HUES48 (cell line): ENCODE measurements around the gene RIOK2.
"Not testable (repeated sequence)": the region's sequence is repeated elsewhere in the genome, so short reads cannot be mapped to it uniquely, and the experiment has no call there.

Experiments used
- H3K27ac ChIP-seq: one replicate; pipeline ENCODE4 v1.7.0; 2013; ENCODE audit warnings: low read depth, low read length, inconsistent platforms
- H3K27me3 ChIP-seq: 2 replicates; pipeline ENCODE4 v1.6.1; 2013; ENCODE audit warnings: mild to moderate bottlenecking, low read length; ENCODE audit not compliant: control insufficient read depth, insufficient read depth
- H3K36me3 ChIP-seq: 2 replicates; pipeline ENCODE4 v1.6.1; 2013; ENCODE audit warnings: low read length; ENCODE audit not compliant: control insufficient read depth, insufficient read depth
- H3K4me1 ChIP-seq: 2 replicates; pipeline ENCODE4 v1.6.1; 2013; ENCODE audit warnings: mild to moderate bottlenecking, low read length; ENCODE audit not compliant: control insufficient read depth, insufficient read depth
- H3K4me3 ChIP-seq: 2 replicates; pipeline ENCODE4 v1.5.1; 2013; ENCODE audit warnings: mild to moderate bottlenecking, low read depth, low read length
- H3K9ac ChIP-seq: 2 replicates; pipeline ENCODE4 v1.6.1; 2013; ENCODE audit warnings: mild to moderate bottlenecking, low read depth, low read length, moderate library complexity
- H3K9me3 ChIP-seq: 2 replicates; pipeline ENCODE4 v1.6.1; 2013; ENCODE audit warnings: low read length; ENCODE audit not compliant: control insufficient read depth, insufficient read depth

Gene RIOK2

GRCh38 chr5:97142521-97143254 is 40.4 kb downstream of the RIOK2 start, which contains the start of gene LIX1:
LIX1 (minus strand) TSS chr5:97142611; CDS start chr5:97142576, 35 bp downstream.
- peaks cover 20% of the 10 kb centered on the region for H3K4me1 ChIP-seq
- no peaks in the 10 kb centered on the region for H3K36me3 ChIP-seq
- H3K27me3 ChIP-seq: no peaks in the 10 kb centered on the region
- no peak within 1 kb of the TSS for H3K9ac ChIP-seq
- no peak within 1 kb of the TSS for H3K4me3 ChIP-seq
- H3K9me3 ChIP-seq: no peaks in the 10 kb centered on the region
- peak within 1 kb of the TSS; percentile 59 for H3K27ac ChIP-seq

- H3K9me3 ChIP-seq: no peaks in the 10 kb centered on the region
- H3K4me1 ChIP-seq: peaks cover 20% of the 10 kb centered on the region
- H3K27me3 ChIP-seq: no peaks in the 10 kb centered on the region
- H3K9ac ChIP-seq: no peak overlapping the region
- H3K27ac ChIP-seq: no peak overlapping the region
- no peaks in the 10 kb centered on the region for H3K36me3 ChIP-seq
- no peak overlapping the region for H3K4me3 ChIP-seq
Observed at GRCh38 chr5:97141539-97141938, 41.5 kb downstream of the RIOK2 start.

GRCh38 chr5:97141031-97141430 is 42.0 kb downstream of the RIOK2 start:
- no peak overlapping the region for H3K9ac ChIP-seq
- H3K27ac ChIP-seq: no peak overlapping the region
- peaks cover 20% of the 10 kb centered on the region for H3K4me1 ChIP-seq
- no peak overlapping the region for H3K4me3 ChIP-seq
- no peaks in the 10 kb centered on the region for H3K36me3 ChIP-seq
- H3K27me3 ChIP-seq: no peaks in the 10 kb centered on the region
- no peaks in the 10 kb centered on the region for H3K9me3 ChIP-seq

- H3K4me1 ChIP-seq: peaks cover 20% of the 10 kb centered on the region
- not testable (repeated sequence) for H3K9ac ChIP-seq, H3K36me3 ChIP-seq, H3K9me3 ChIP-seq, H3K4me3 ChIP-seq, H3K27me3 ChIP-seq, H3K27ac ChIP-seq
Observed at GRCh38 chr5:97140250-97140649, 42.8 kb downstream of the RIOK2 start.

GRCh38 chr5:97136475-97136874 is 46.6 kb downstream of the RIOK2 start:
- Histone ChIP-seq H3K9me3 (no peaks in the 10 kb centered on the region), H3K36me3 (no peaks in the 10 kb centered on the region), H3K27me3 (no peaks in the 10 kb centered on the region), H3K27ac (no peak overlapping the region), H3K4me3 (no peak overlapping the region), H3K9ac (no peak overlapping the region), H3K4me1 (peaks cover 19% of the 10 kb centered on the region)

GRCh38 chr5:97135868-97136267 is 47.2 kb downstream of the RIOK2 start:
- H3K4me3 ChIP-seq: no peak overlapping the region

GRCh38 chr5:97134634-97135033 is 48.4 kb downstream of the RIOK2 start:
- Histone ChIP-seq H3K4me1 (peaks cover 8% of the 10 kb centered on the region), H3K9me3 (no peaks in the 10 kb centered on the region), H3K36me3 (no peaks in the 10 kb centered on the region), H3K4me3 (no peak overlapping the region), H3K27me3 (no peaks in the 10 kb centered on the region), H3K9ac (no peak overlapping the region), H3K27ac (peak overlapping the region; percentile 82)

More at GRCh38 chr5:97135868-97136267, 47.2 kb downstream of the RIOK2 start:
- no peak overlapping the region for H3K27ac ChIP-seq
- no peaks in the 10 kb centered on the region for H3K9me3 ChIP-seq
- no peaks in the 10 kb centered on the region for H3K27me3 ChIP-seq
- no peak overlapping the region for H3K9ac ChIP-seq
- peaks cover 13% of the 10 kb centered on the region for H3K4me1 ChIP-seq
- no peaks in the 10 kb centered on the region for H3K36me3 ChIP-seq

- no peak overlapping the region for H3K27ac ChIP-seq
- no peak overlapping the region for H3K9ac ChIP-seq
- H3K36me3 ChIP-seq: no peaks in the 10 kb centered on the region
- peaks cover 8% of the 10 kb centered on the region for H3K4me1 ChIP-seq
- H3K9me3 ChIP-seq: no peaks in the 10 kb centered on the region
- no peaks in the 10 kb centered on the region for H3K27me3 ChIP-seq
- H3K4me3 ChIP-seq: no peak overlapping the region
Observed at GRCh38 chr5:97133101-97133500, 49.9 kb downstream of the RIOK2 start.

- Histone ChIP-seq H3K4me3 (no peak overlapping the region), H3K36me3 (no peaks in the 10 kb centered on the region), H3K27me3 (no peaks in the 10 kb centered on the region), H3K9ac (no peak overlapping the region), H3K4me1 (peaks cover 8% of the 10 kb centered on the region), H3K27ac (no peak overlapping the region), H3K9me3 (no peaks in the 10 kb centered on the region)
Observed at GRCh38 chr5:97131921-97132320, 51.1 kb downstream of the RIOK2 start.

GRCh38 chr5:97131139-97131710 is 51.8 kb downstream of the RIOK2 start:
- Histone ChIP-seq H3K4me1 (peaks cover 8% of the 10 kb centered on the region), H3K4me3 (no peak overlapping the region), H3K9me3 (no peaks in the 10 kb centered on the region), H3K27me3 (no peaks in the 10 kb centered on the region), H3K9ac (no peak overlapping the region), H3K36me3 (no peaks in the 10 kb centered on the region), H3K27ac (no peak overlapping the region)

GRCh38 chr5:97127727-97128126 is 55.3 kb downstream of the RIOK2 start:
- Histone ChIP-seq H3K4me1 (peaks cover 7% of the 10 kb centered on the region; the same call in 1 of the 2 replicates), H3K9ac (no peak overlapping the region), H3K27me3 (no peaks in the 10 kb centered on the region), H3K4me3 (no peak overlapping the region), H3K9me3 (no peaks in the 10 kb centered on the region), H3K36me3 (no peaks in the 10 kb centered on the region), H3K27ac (no peak overlapping the region)
